Ishikawa (cell line): ENCODE data around the gene ZNF28.

Experiments
- CREB1 ChIP-seq: IDR thresholded peaks from 2 replicates; pipeline ENCODE4 v1.6.1; 2012; ENCODE audit warnings: low read depth
- EGR1 ChIP-seq: IDR thresholded peaks from 2 replicates; pipeline ENCODE4 v1.6.1; 2012
- EP300 ChIP-seq: IDR thresholded peaks from 2 replicates; pipeline ENCODE4 v1.6.1; 2012; ENCODE audit warnings: borderline replicate concordance
- FOXM1 ChIP-seq: IDR thresholded peaks from 2 replicates; pipeline ENCODE4 v1.6.1; 2012; ENCODE audit warnings: low read depth, borderline replicate concordance
- NFIC ChIP-seq: IDR thresholded peaks from 2 replicates; pipeline ENCODE4 v1.6.1; 2012
- RAD21 ChIP-seq: IDR thresholded peaks from 2 replicates; pipeline ENCODE4 v1.6.1; 2012; ENCODE audit warnings: low read depth
- TAF1 ChIP-seq: IDR thresholded peaks from 2 replicates; pipeline ENCODE4 v1.6.1; 2012; ENCODE audit warnings: low read depth, mild to moderate bottlenecking
- TEAD4 ChIP-seq: IDR thresholded peaks from 2 replicates; pipeline ENCODE4 v1.6.1; 2012
- YY1 ChIP-seq: IDR thresholded peaks from 2 replicates; pipeline ENCODE4 v1.6.1; 2012; ENCODE audit warnings: low read depth
- TF ChIP-seq, protein P1 (sequence below): IDR thresholded peaks from 2 replicates; pipeline ENCODE4 v1.6.1; 2012
- TF ChIP-seq, protein P2 (sequence below): IDR thresholded peaks from 2 replicates; pipeline ENCODE4 v1.6.1; 2012

DNA sequence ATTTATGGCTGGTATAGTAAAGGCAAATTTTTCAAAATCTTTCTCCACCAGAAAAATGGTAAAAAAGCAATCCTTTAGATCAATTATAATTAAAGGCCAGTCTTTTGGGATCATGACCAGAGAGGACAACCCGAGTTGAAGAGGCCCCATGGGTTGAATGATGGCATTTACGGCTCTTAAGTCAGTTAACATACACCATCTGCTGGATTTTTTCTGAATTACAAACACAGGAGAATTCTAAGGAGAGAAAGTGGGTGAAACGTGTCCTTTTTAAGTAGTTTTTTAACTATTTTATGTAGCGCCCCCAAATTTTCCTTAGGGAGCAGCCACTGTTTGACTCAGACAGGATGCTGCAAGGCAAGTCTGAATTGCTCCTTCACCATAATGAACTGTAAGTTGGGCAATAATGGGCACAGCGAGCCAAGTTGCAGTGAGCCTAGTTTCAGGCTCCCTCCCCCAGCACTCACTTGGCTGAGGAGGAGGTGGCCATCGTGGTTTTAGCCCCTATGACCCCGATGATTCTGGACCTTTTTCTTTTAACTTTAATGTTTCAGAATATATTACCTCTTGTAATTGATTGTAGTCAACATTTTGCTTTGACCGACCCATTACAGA lies 73.0 kb downstream of the ZNF28 start:
- no peak for TF ChIP-seq EGR1
- no peak for TF ChIP-seq EP300
- TF ChIP-seq, protein P1, sequence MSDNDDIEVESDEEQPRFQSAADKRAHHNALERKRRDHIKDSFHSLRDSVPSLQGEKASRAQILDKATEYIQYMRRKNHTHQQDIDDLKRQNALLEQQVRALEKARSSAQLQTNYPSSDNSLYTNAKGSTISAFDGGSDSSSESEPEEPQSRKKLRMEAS = no peak
- no peak for TF ChIP-seq NFIC
- no peak for TF ChIP-seq YY1
- no peak for TF ChIP-seq TAF1
- TF ChIP-seq CREB1 = no peak
- no peak for TF ChIP-seq TEAD4
- TF ChIP-seq RAD21 = peak; percentile 50
- TF ChIP-seq, protein P2, sequence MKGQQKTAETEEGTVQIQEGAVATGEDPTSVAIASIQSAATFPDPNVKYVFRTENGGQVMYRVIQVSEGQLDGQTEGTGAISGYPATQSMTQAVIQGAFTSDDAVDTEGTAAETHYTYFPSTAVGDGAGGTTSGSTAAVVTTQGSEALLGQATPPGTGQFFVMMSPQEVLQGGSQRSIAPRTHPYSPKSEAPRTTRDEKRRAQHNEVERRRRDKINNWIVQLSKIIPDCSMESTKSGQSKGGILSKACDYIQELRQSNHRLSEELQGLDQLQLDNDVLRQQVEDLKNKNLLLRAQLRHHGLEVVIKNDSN = no peak
- no peak for TF ChIP-seq FOXM1
